ENCODE measurements around the gene CCNG2. TPM values are rescaled to one million over a fixed set of nuclear protein-coding genes. Genes with fewer than 3 reads are reported as not detected.

Gene CCNG2
- total RNA-seq, 1 experiment from 2014 or later = 10.6 TPM

GRCh38 chr4:77167866-77168265 lies 10.9 kb downstream of the CCNG2 start:
- Histone ChIP-seq H3K9ac (ENCODE audit: extremely low read depth, insufficient read length, low read length) (no peak overlapping the region), H3K27me3 (ENCODE audit: insufficient read depth, low read length) (no peaks in the 10 kb centered on the region), H4K91ac (ENCODE audit: insufficient read length, low read depth, low read length) (no peak overlapping the region), H3K27ac (ENCODE audit: insufficient read length, low read depth, low read length) (no peak overlapping the region), H3K79me1 (ENCODE audit: insufficient read depth, low read depth, low read length, poor library complexity, severe bottlenecking) (no peaks in the 10 kb centered on the region), H3K14ac (ENCODE audit: insufficient read depth, low read length) (no peak overlapping the region), H3K18ac (ENCODE audit: insufficient read length, low read depth, low read length) (no peak overlapping the region), H4K20me1 (ENCODE audit: control insufficient read depth, insufficient read depth, insufficient read length) (no peaks in the 10 kb centered on the region), H2AK5ac (ENCODE audit: insufficient read length, low read length) (no peak overlapping the region), H2BK15ac (ENCODE audit: low read depth, low read length) (no peak overlapping the region), H2BK5ac (ENCODE audit: insufficient read length, low read length) (no peak overlapping the region), H2BK120ac (ENCODE audit: low read depth, low read length, poor library complexity, severe bottlenecking) (no peak overlapping the region), H3K23me2 (ENCODE audit: insufficient read length, low read depth, low read length, poor library complexity, severe bottlenecking) (no peaks in the 10 kb centered on the region), H2BK12ac (ENCODE audit: insufficient read length, low read depth, low read length) (no peak overlapping the region), H3K9me3 (ENCODE audit: control insufficient read depth, low read depth, low read length) (no peaks in the 10 kb centered on the region), H3K4ac (ENCODE audit: low read depth, low read length) (no peak overlapping the region), H4K5ac (ENCODE audit: insufficient read length, low read depth, low read length) (no peak overlapping the region), H3K79me2 (ENCODE audit: insufficient read depth, low read length) (no peaks in the 10 kb centered on the region), H3T11ph (ENCODE audit: low read length) (no peak overlapping the region), H3K56ac (ENCODE audit: insufficient read length, low read depth, low read length) (no peak overlapping the region), H3K4me1 (ENCODE audit: insufficient read depth, low read length) (no peaks in the 10 kb centered on the region), H3K4me2 (ENCODE audit: insufficient read depth, insufficient read length, low read length) (no peak overlapping the region), H2BK20ac (ENCODE audit: low read depth, low read length, poor library complexity, severe bottlenecking) (no peak overlapping the region), H4K8ac (replicated peaks; ENCODE audit: insufficient read length, low read depth, low read length) (no peak overlapping the region), H2AFZ (ENCODE audit: low read length) (no peak overlapping the region), H3K23ac (ENCODE audit: insufficient read length, low read depth, low read length) (no peak overlapping the region)
- TF ChIP-seq CTCF (conservative IDR thresholded peaks at IDR 0.05) = no peak
- H3K27me3 Mint-ChIP-seq (ENCODE audit: low read depth) = peaks cover 9% of the 10 kb centered on the region
- H3K36me3 Mint-ChIP-seq (ENCODE audit: insufficient read depth in 1 of 3, low read depth in 3 of 3) = peaks cover 24 to 71% (median 70%) of the 10 kb centered on the region in 3 experiments
- H3K4me1 Mint-ChIP-seq = peaks cover 0 to 3% of the 10 kb centered on the region in 2 experiments; a peak in 1 of 4 replicates
- H3K4me3 Mint-ChIP-seq = no peak overlapping the region
- DNase-seq = no peak
- no peaks in the 10 kb centered on the region for H3K9me3 Mint-ChIP-seq
- no peak overlapping the region; a peak in 1 of 7 replicates for H3K27ac Mint-ChIP-seq
- WGBS (ENCODE audit: extremely low coverage, insufficient read length, low lambda C conversion rate) = no CpG with 5 or more reads among the region's 3 CpGs

Measured in H9 (cell line).